Nephron (organoid): ENCODE measurements around the gene SEMA5B.

Experiments
- H3K27ac Mint-ChIP-seq, 3 experiments: 2 replicates each; pipeline ENCODE4 v1.8.0; 2020; ENCODE audit warnings: mixed read lengths in 3 of 3, mild to moderate bottlenecking in 2 of 3, moderate library complexity in 1 of 3
- H3K27me3 Mint-ChIP-seq: 2 replicates; pipeline ENCODE4 v1.8.0; 2021; ENCODE audit warnings: low read depth, mild to moderate bottlenecking, moderate library complexity, mixed read lengths
- H3K36me3 Mint-ChIP-seq: 2 replicates; pipeline ENCODE4 v1.8.0; 2020; ENCODE audit warnings: low read depth, mixed read lengths
- H3K4me1 Mint-ChIP-seq: 2 replicates; pipeline ENCODE4 v1.8.0; 2020; ENCODE audit warnings: mixed read lengths
- H3K4me3 Mint-ChIP-seq, 3 experiments: 2 replicates each; pipeline ENCODE4 v1.8.0; 2020; ENCODE audit warnings: mild to moderate bottlenecking in 3 of 3, mixed read lengths in 3 of 3, moderate library complexity in 2 of 3
- H3K9me3 Mint-ChIP-seq: 2 replicates; pipeline ENCODE4 v1.8.0; 2020; ENCODE audit warnings: mixed read lengths
- TF ChIP-seq, protein P1 (sequence below), 3 experiments: fragments of 200-600 bp; sonication (generic); IDR thresholded peaks; one replicate each; pipeline ENCODE4 v1.5.0; 2021; ENCODE audit warnings: antibody characterized with exemption in 3 of 3; ENCODE audit not compliant: unreplicated experiment in 3 of 3

SEMA5B gene

DNA sequence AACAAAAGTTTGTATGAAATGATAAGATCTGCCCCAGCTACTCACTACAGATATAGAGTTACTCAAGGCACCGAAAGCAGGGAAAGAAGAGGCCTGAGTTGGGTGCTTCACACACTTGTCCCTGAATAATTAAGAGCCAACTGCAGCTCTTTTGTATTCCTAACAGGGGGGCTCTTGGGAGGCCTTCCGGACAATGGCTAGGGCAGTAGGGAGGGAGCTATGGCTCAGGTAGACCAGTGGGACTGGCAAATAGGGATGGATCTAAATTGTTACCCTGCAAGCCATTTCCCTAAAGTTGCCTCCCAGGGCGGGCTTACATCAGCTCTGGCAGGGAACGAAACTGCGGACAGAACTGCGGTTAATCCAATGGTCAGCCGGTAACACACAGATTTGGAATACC lies 6.2 kb downstream of the SEMA5B start:
- H3K36me3 Mint-ChIP-seq = no peaks in the 10 kb centered on the region
- no peak overlapping the region for H3K4me3 Mint-ChIP-seq
- H3K4me1 Mint-ChIP-seq = peaks cover 46% of the 10 kb centered on the region
- peaks cover 62% of the 10 kb centered on the region for H3K27me3 Mint-ChIP-seq
- peaks cover 5% of the 10 kb centered on the region for H3K9me3 Mint-ChIP-seq
- TF ChIP-seq, protein P1, sequence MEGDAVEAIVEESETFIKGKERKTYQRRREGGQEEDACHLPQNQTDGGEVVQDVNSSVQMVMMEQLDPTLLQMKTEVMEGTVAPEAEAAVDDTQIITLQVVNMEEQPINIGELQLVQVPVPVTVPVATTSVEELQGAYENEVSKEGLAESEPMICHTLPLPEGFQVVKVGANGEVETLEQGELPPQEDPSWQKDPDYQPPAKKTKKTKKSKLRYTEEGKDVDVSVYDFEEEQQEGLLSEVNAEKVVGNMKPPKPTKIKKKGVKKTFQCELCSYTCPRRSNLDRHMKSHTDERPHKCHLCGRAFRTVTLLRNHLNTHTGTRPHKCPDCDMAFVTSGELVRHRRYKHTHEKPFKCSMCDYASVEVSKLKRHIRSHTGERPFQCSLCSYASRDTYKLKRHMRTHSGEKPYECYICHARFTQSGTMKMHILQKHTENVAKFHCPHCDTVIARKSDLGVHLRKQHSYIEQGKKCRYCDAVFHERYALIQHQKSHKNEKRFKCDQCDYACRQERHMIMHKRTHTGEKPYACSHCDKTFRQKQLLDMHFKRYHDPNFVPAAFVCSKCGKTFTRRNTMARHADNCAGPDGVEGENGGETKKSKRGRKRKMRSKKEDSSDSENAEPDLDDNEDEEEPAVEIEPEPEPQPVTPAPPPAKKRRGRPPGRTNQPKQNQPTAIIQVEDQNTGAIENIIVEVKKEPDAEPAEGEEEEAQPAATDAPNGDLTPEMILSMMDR (IDR thresholded peaks at IDR 0.05; ENCODE audit: unreplicated experiment in 3 of 3) = no peak
- no peak overlapping the region for H3K27ac Mint-ChIP-seq

DNA sequence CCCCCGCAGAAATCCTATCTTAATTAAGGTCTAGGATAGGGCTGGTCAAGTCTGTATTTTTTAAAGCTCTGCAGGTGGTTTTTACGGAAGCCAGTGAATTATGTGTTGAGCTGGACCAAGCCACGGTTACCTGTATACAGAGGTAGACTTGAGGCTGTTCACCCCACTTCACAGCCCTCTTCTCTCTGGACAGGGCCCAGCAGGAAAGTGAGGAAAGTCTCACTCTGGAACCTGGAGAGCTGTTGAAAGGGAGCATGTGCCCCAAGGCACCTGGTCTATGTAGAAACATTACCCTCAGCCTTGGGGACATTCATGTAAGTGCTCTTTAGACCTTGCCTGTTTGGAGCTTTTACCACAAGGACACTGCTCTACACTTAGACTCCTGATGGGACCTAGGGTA lies 6.9 kb downstream of the SEMA5B start:
- H3K4me3 Mint-ChIP-seq = no peak overlapping the region
- peaks cover 42% of the 10 kb centered on the region for H3K4me1 Mint-ChIP-seq
- TF ChIP-seq, protein P1 (IDR thresholded peaks at IDR 0.05; ENCODE audit: unreplicated experiment in 3 of 3) = no peak
- no peak overlapping the region for H3K27ac Mint-ChIP-seq
- H3K9me3 Mint-ChIP-seq = peaks cover 5% of the 10 kb centered on the region
- H3K36me3 Mint-ChIP-seq = no peaks in the 10 kb centered on the region
- H3K27me3 Mint-ChIP-seq = peaks cover 57% of the 10 kb centered on the region

GRCh38 chr3:123019591-123019990 lies 8.0 kb downstream of the SEMA5B start:
- Mint-ChIP-seq H3K4me3 (no peak overlapping the region), H3K9me3 (no peaks in the 10 kb centered on the region), H3K27me3 (peaks cover 46% of the 10 kb centered on the region)

DNA sequence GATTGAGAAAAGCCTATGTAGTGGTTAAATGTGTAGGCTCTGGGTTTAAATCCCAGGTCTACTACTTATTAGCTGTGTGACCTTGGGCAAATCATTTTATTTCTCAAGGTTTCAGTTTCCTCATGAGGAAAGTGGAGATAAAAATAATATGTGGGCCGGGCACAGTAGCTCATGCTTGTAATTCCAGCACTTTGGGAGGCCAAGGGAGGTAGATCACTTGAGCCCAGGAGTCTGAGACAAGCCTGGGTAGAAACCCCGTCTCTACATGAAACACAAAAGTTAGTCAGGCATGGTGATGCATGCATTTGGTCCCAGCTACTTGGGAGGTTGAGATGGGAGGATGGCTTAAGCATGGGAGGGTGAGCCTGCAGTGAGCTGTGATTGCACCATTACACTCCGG lies 8.4 kb downstream of the SEMA5B start:
- no peaks in the 10 kb centered on the region for H3K9me3 Mint-ChIP-seq
- peaks cover 43% of the 10 kb centered on the region for H3K27me3 Mint-ChIP-seq
- no peak overlapping the region for H3K4me3 Mint-ChIP-seq
- H3K36me3 Mint-ChIP-seq = no peaks in the 10 kb centered on the region
- no peak overlapping the region for H3K27ac Mint-ChIP-seq
- TF ChIP-seq, protein P1 (IDR thresholded peaks at IDR 0.05; ENCODE audit: unreplicated experiment in 3 of 3) = no peak
- H3K4me1 Mint-ChIP-seq = peaks cover 41% of the 10 kb centered on the region

More at GRCh38 chr3:123019591-123019990, 8.0 kb downstream of the SEMA5B start:
- Mint-ChIP-seq H3K36me3 (no peaks in the 10 kb centered on the region), H3K27ac (no peak overlapping the region), H3K4me1 (peaks cover 37% of the 10 kb centered on the region)
- TF ChIP-seq, protein P1 (IDR thresholded peaks at IDR 0.05; ENCODE audit: unreplicated experiment in 3 of 3) = no peak

- Mint-ChIP-seq H3K4me1 (peaks cover 46% of the 10 kb centered on the region), H3K27ac (no peak overlapping the region), H3K4me3 (no peak overlapping the region), H3K36me3 (no peaks in the 10 kb centered on the region), H3K27me3 (peaks cover 43% of the 10 kb centered on the region), H3K9me3 (no peaks in the 10 kb centered on the region)
- TF ChIP-seq, protein P1 (IDR thresholded peaks at IDR 0.05; ENCODE audit: unreplicated experiment in 3 of 3) = no peak
Observed at GRCh38 chr3:123018683-123019082, 8.9 kb downstream of the SEMA5B start.

- Mint-ChIP-seq H3K4me1 (peaks cover 26% of the 10 kb centered on the region), H3K4me3 (no peak overlapping the region), H3K27ac (no peak overlapping the region), H3K36me3 (no peaks in the 10 kb centered on the region), H3K27me3 (peaks cover 33% of the 10 kb centered on the region), H3K9me3 (no peaks in the 10 kb centered on the region)
- TF ChIP-seq, protein P1 (IDR thresholded peaks at IDR 0.05; ENCODE audit: unreplicated experiment in 3 of 3) = no peak
Observed at GRCh38 chr3:123015596-123015995, 12.0 kb downstream of the SEMA5B start.
